AG10803 (cell line): ENCODE results near the gene GRID1.

Experiments used
- DNase-seq: peaks from one replicate; pipeline ENCODE4 v3.0.0; 2010; ENCODE audit warnings: low read depth
- H3K4me3 ChIP-seq: 2 replicates; pipeline ENCODE4 v1.5.1; 2011; ENCODE audit warnings: mild to moderate bottlenecking, low read length, control low read depth
- TF ChIP-seq, protein P1 (sequence below): conservative IDR thresholded peaks from 2 replicates; pipeline ENCODE4 v1.5.1; 2011; ENCODE audit warnings: mild to moderate bottlenecking, low read length, control low read depth, inconsistent platforms

Gene GRID1

DNA sequence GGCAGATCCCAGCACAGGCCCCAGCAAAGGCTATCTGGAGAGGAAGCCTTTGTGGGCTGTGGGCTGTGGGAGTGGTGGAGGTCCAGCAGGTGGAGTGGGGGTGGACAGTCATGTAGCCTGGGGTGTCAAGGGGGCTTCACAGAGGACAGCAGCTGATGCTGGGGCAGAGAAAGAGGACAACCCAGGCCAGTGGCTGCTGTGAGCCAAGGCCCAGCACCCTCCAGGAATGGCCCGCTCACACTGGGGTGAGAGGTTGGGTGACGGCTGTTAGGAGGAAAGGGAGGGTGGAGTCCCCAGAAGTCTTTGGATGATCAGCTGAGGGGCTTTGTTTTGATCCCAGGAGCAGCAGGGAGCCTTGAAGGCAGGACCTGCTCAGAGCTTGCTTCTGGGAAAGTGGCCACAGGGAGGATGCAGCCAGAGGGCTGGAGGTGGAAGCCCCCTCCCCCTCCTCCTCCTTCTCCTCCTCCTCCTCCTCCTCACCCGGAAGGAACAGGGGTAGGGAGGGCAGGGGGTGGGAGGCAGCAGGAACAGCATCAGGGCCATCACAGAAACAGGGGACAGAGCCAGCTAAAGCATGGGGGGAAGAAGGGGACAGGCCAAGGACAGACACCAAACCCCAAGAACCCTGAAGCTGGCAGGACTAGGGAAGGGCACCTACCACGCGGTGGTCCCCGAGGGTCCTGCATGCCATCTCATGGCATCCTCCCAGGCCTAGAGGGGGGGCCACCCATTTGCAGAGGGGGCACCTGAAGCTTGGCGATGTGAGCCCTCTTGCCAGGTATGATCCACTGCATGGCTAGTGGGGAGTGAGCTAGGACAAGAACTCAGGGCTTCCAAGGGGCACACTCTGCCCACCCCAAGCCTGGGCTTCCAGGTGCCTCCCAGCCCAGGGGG lies 144.9 kb downstream of the GRID1 start:
- TF ChIP-seq, protein P1, sequence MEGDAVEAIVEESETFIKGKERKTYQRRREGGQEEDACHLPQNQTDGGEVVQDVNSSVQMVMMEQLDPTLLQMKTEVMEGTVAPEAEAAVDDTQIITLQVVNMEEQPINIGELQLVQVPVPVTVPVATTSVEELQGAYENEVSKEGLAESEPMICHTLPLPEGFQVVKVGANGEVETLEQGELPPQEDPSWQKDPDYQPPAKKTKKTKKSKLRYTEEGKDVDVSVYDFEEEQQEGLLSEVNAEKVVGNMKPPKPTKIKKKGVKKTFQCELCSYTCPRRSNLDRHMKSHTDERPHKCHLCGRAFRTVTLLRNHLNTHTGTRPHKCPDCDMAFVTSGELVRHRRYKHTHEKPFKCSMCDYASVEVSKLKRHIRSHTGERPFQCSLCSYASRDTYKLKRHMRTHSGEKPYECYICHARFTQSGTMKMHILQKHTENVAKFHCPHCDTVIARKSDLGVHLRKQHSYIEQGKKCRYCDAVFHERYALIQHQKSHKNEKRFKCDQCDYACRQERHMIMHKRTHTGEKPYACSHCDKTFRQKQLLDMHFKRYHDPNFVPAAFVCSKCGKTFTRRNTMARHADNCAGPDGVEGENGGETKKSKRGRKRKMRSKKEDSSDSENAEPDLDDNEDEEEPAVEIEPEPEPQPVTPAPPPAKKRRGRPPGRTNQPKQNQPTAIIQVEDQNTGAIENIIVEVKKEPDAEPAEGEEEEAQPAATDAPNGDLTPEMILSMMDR, result no peak
- no peak overlapping the region for H3K4me3 ChIP-seq
- no peak for DNase-seq

DNA sequence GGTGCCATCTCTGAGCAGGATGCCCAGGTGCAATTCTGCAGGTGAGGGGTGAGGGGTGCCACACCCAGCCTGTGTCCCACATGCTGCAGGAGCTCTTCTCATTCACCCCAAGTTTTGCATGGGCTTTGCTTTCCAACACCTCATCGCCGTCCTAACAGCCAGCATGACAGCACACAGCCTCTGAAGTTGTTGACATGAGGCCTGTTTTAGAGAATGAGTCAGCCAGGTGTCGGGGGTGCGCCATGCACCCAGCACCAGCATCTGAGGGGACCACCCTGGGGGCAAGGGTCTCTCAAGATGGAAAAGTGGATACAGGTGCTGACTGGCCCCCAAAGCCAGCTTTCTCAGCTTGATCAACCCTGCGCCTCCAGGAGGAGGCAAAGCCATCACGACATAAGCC lies 146.0 kb downstream of the GRID1 start:
- no peak overlapping the region for H3K4me3 ChIP-seq
- TF ChIP-seq, protein P1, result no peak
- DNase-seq, result no peak

DNA sequence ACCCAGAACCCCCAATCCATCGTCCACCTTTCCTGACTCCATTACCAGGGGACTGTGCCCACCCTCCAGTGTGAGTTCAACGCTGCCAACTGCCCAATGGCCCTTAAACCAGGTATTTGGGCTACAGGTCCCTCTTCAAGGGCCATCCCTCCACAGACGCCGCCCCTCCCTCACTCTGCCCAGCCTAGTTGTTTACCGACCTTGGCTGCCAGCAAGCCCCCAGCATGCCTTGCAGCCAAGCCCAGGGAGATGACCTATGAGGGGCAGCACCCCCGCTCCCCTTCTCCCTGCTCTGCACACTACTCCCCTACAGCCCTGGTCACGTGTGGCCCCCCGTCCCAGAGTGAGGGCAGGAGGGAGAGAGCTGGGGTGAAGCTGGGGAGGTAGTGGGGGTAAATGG lies 147.3 kb downstream of the GRID1 start:
- no peak for DNase-seq
- no peak overlapping the region for H3K4me3 ChIP-seq
- TF ChIP-seq, protein P1, result no peak

DNA sequence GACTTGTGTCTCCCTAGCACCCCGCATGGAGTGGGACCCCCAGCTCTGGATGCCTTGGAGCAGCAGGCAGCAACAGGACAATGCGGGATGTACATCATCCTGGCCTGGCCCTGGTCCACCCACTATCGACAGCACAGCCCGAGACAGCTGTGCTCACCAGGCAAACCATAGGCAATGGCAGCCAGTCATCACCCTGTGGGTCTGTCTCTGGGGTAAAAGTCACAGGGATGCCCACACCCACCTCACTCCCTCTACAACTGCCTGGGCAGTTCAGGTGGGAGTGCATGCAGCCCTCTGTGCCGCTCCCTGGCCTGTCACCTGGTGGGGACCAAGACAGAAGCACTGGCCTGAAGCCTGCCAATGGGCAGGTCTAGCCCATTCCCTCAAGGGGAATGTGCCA lies 147.8 kb downstream of the GRID1 start:
- DNase-seq, result no peak
- TF ChIP-seq, protein P1, result no peak
- H3K4me3 ChIP-seq, result no peak overlapping the region

DNA sequence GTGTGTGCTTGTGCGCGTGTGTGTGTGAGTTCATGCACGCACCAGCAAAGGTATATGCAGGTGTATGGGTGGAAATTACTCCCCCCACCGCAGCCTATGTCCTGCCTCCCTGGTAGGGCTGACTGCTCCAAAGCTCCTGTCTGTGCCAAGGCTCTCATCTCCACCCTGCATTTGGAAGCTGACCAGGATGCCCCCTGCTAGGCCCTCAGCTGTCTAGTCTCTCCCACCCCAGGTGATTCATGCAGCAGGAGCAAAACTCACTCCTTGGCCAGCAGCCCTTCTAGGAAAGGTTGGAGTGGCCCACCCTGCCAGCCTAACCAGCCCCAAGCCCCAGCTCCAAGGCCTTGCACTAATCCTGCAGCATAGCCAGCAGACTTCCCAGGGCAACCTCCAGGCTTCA lies 148.4 kb downstream of the GRID1 start:
- TF ChIP-seq, protein P1, result no peak
- DNase-seq, result no peak
- H3K4me3 ChIP-seq, result no peak overlapping the region

DNA sequence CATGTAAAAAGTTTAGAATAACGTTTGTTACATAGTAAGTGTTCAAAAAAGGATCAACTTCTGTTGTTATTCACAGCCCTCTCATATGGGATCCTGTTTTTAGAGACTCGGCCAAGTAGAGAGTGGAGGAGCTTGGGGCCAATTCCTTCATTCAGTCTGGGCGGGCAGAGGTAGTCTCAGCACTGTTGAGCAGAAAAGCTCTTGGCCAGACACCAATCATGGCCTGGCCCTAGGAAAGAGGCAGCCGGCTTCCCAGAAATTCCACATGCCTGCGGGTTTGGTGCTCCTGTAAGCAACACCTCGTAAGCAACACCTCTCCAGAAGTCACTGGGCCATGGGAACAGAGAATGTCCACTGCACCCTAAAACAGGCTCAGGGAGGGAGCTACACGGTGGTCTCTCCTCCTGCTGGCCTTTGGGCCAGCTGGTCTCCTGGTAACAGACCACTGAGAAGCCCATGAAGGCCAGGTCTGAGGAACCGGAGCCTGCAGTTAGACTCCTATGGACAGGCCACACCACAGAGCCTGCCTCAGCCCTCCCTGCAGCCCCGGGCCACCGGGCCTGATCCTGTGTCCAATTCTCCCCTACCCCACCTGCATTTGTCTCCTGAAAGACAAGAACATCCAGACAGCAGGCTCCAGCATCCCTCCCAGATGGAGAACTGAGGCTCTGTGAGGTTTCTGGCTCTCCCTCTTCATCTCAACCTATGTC lies 149.1 kb downstream of the GRID1 start:
- no peak for DNase-seq
- TF ChIP-seq, protein P1, result no peak
- no peak overlapping the region for H3K4me3 ChIP-seq

DNA sequence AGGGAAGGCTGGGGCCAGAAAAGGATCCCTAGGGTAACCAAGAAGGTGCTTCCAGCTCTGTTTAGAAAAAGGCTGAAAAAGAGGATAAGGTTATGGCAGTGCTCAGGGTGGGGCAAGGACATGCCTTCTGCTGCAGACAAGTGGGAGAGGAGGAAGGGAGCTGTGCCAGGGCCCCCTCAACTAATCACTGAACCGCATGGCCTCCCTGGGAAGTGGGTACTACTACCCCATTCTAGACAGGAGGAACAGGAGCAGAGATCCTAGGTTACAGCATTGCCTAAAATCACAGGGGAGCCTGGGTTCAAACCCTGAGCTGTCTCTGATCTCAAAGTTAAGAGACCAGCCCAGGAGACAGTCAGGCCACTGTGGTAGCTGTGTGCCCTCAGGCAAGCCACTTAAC lies 149.7 kb downstream of the GRID1 start:
- TF ChIP-seq, protein P1, result no peak
- DNase-seq, result no peak

More for the DNA sequence above, 149.7 kb downstream of the GRID1 start:
- H3K4me3 ChIP-seq, result no peak overlapping the region
